Measurements from ENCODE around the gene PHLDA3. TPM values are rescaled to one million over a fixed set of nuclear protein-coding genes. Genes with fewer than 3 reads are reported as not detected.

PHLDA3 gene
- 22.1 TPM for total RNA-seq (2021; ENCODE audit: unreplicated experiment)
- 26.5 and 33.4 TPM in 2 replicates for polyA plus RNA-seq (2012)
- percentile 61 among the genes with signal in this experiment for Bru-seq, nascent RNA
- BruChase-seq, experiment 1, labeled RNA remaining after a 6-hour chase, result percentile 60 among the genes with signal in this experiment
- percentile 70 among the genes with signal in this experiment for BruChase-seq, experiment 2, labeled RNA remaining after a 2-hour chase
- long read RNA-seq, transcript PHLDA3-202 (2 exons, 2,640 nt), result major isoform, 69 of 74 reads
- long read RNA-seq, partial matches to known transcripts, result 0 of 74 reads
- long read RNA-seq, other reads (novel, unspliced or antisense), result 5 of 74 reads

DNA sequence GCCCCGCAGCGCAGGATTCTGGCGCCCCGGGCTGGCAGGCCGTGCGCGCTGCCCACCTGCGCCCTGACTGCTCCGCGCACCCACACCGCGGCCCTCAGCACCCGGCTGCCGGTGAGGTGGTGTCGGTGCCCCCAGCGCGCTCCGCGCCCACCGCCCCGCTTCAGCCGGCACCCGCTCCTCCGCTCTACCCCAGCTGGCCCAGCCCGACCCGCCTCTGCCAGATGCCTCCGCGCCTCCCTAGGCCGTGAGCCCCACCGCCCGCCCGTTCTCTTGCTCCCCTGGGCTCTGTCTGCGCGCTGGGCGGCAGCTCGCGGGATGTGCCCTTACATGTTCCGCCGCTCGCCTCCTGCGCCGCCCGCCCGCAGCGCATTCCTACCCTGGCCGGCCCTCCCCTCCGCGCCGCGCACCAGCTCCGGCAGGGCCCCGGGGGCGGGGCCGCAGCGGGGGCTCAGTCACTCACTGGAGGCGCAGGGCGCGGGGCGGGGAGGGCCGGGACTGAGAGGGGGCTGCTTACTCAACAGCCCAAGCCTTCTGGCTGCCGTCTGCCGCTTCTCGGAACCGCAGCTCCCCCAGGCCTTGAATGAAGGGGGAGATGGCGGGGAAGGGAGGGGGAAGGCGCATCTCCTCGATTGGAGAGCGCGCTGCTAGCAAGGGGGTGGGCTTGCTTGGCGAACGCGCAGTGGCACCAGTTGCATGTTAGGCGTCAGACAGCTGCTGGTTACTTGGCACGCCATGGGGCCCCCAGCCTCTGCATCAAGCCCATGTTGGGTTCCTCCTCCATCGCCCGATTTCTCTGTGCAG lies at the start of gene PHLDA3:
PHLDA3 (minus strand) TSS at position 345 of the 801 bp plus-strand sequence. CDS start 402 bp downstream, outside the sequence.
- TF ChIP-seq SP1 (IDR thresholded peaks at IDR 0.05; ENCODE audit: low read depth), result no peak
- peak; percentile 79 for TF ChIP-seq TCF7L2 (IDR thresholded peaks at IDR 0.05; ENCODE audit: borderline replicate concordance, extremely low read depth, insufficient read depth, insufficient read length)
- peak; percentile 56 for TF ChIP-seq YY1 (IDR thresholded peaks at IDR 0.05; ENCODE audit: extremely low read depth, insufficient replicate concordance, low read depth, low read length)
- TF ChIP-seq, protein P1, sequence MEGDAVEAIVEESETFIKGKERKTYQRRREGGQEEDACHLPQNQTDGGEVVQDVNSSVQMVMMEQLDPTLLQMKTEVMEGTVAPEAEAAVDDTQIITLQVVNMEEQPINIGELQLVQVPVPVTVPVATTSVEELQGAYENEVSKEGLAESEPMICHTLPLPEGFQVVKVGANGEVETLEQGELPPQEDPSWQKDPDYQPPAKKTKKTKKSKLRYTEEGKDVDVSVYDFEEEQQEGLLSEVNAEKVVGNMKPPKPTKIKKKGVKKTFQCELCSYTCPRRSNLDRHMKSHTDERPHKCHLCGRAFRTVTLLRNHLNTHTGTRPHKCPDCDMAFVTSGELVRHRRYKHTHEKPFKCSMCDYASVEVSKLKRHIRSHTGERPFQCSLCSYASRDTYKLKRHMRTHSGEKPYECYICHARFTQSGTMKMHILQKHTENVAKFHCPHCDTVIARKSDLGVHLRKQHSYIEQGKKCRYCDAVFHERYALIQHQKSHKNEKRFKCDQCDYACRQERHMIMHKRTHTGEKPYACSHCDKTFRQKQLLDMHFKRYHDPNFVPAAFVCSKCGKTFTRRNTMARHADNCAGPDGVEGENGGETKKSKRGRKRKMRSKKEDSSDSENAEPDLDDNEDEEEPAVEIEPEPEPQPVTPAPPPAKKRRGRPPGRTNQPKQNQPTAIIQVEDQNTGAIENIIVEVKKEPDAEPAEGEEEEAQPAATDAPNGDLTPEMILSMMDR (IDR thresholded peaks at IDR 0.05 in 2 of 3, conservative IDR thresholded peaks at IDR 0.05 in 1 of 3; ENCODE audit: borderline replicate concordance in 1 of 3, insufficient read depth in 1 of 3, low read depth in 2 of 3, low read length in 2 of 3), result no peak
- no peak for TF ChIP-seq JUND (IDR thresholded peaks at IDR 0.05)
- peak; percentile 80 for TF ChIP-seq ZFX (IDR thresholded peaks at IDR 0.05)
- TF ChIP-seq POLR2AphosphoS5 (IDR thresholded peaks at IDR 0.05; ENCODE audit: low read depth, low read length), result peak; percentile 84
- peaks cover 27% of the 10 kb centered on the region for H3K79me2 ChIP-seq (ENCODE audit: insufficient read depth, low read length)
- no peaks in the 10 kb centered on the region for H3K27me3 ChIP-seq (ENCODE audit: insufficient read depth, low read length)
- peak within 1 kb of the TSS; percentile 97 for H3K27ac ChIP-seq (ENCODE audit: low read depth, low read length)
- DNase-seq (ENCODE audit: low read depth, low spot score) (no peak), ATAC-seq (peak; percentile 86)
- H3K9me3 ChIP-seq (ENCODE audit: control insufficient read depth in 1 of 2, insufficient read depth in 1 of 2, low read depth in 1 of 2, low read length in 2 of 2), result no peaks in the 10 kb centered on the region
- peak within 1 kb of the TSS; percentile 62 to 83 for H3K4me3 ChIP-seq (replicated peaks in 1 of 2; ENCODE audit: low read depth in 1 of 2, low read length in 2 of 2)
- H3K4me1 ChIP-seq (ENCODE audit: control insufficient read depth in 1 of 2, insufficient read depth in 2 of 2, low read length in 2 of 2), result peaks cover 23 to 48% of the 10 kb centered on the region in 2 experiments
- no TSS peak for BruUV-seq (replicated peaks)
- peak within 1 kb of the TSS; percentile 77 for H3K4me2 ChIP-seq (ENCODE audit: low read length)
- peak within 1 kb of the TSS; percentile 82 for H3K9ac ChIP-seq (ENCODE audit: low read length)
- H2AFZ ChIP-seq (ENCODE audit: low read depth, low read length, poor library complexity, severe bottlenecking), result no peak within 1 kb of the TSS
- ChIA-PET POLR2A (interaction anchor here (0.8 to 2.0 kb wide), 5 partner anchors 8 to 25 kb away, joined by 3 to 10 read pairs (median 4); no protein-coding TSS in a partner anchor), CTCF (interaction anchor here (1.1 to 2.3 kb wide), 6 partner anchors 12 to 43 kb away, joined by 3 to 10 read pairs (median 6); no protein-coding TSS in a partner anchor), RAD21 (ENCODE audit: low non-redundant PET in 1 of 2, low total read pairs in 2 of 2, uncharacterized antibody in 2 of 2, unreplicated experiment in 2 of 2) (interaction anchor here (0.8 to 1.0 kb wide), 3 partner anchors 11 to 43 kb away, joined by 3 to 5 read pairs (median 4); no protein-coding TSS in a partner anchor)
- peaks cover 2 to 13% of the 10 kb centered on the region in 2 experiments; a peak in 2 of 4 replicates for H3K36me3 ChIP-seq (ENCODE audit: control insufficient read depth in 1 of 2, insufficient read depth in 2 of 2, low read length in 2 of 2)
- intact Hi-C loops (cut with micrococcal nuclease), result no loop called here
- H3K9me2 ChIP-seq (ENCODE audit: insufficient read depth), result no peaks in the 10 kb centered on the region
- no peaks in the 10 kb centered on the region for H4K20me1 ChIP-seq (ENCODE audit: insufficient read depth)
